Right lobe of liver (tissue), 4 donors: ENCODE measurements around the gene INSIG2.
"Not testable (repeated sequence)": the region's sequence is repeated elsewhere in the genome, so short reads cannot be mapped to it uniquely, and the experiment has no call there.

Experiments used
- CTCF ChIP-seq, 4 donors: fragments of 200-600 bp in 3 of 4; fragments of 450-650 bp in 1 of 4; IDR thresholded peaks; one replicate each; pipeline versions ENCODE4 v1.5.1 to v1.8.0; 2016 to 2022; ENCODE audit warnings: antibody characterized with exemption in 4 of 4, mild to moderate bottlenecking in 2 of 4
- POLR2A ChIP-seq: fragments of 450-650 bp; IDR thresholded peaks from one replicate; pipeline ENCODE4 v1.6.1; 2017; ENCODE audit warnings: antibody characterized with exemption, mild to moderate bottlenecking
- donor health status: DM: no; HTN: no; CAD: no.
- donor health status: DM: no; HTN: no; CAD: no.
- donor health status: DM: no; HTN: yes; CAD: no.

- not testable (repeated sequence) for TF ChIP-seq CTCF (IDR thresholded peaks at IDR 0.05); POLR2A
These were observed 5.8 kb downstream of the INSIG2 start for GRCh38 chr2:118094102-118094501.
